HG03097 (cell line): Measurements from ENCODE around the gene SV2A.

Experiments used
- ATAC-seq: cut with Tn5 transposase; IDR thresholded peaks from one replicate; pipeline ENCODE4 v1.9.1; 2021; ENCODE audit not compliant: unreplicated experiment, low FRiP score

Gene SV2A

GRCh38 chr1:149929856-149930255 is 12.2 kb upstream of the SV2A start:
- ATAC-seq, result no peak

GRCh38 chr1:149928401-149928724 is 10.7 kb upstream of the SV2A start:
- no peak for ATAC-seq

- ATAC-seq, result peak; percentile 77
Observed at GRCh38 chr1:149927563-149928400, 10.1 kb upstream of the SV2A start, which contains the start of gene SF3B4. SF3B4 (minus strand) TSS chr1:149927803; CDS start chr1:149927759, 44 bp downstream.

DNA sequence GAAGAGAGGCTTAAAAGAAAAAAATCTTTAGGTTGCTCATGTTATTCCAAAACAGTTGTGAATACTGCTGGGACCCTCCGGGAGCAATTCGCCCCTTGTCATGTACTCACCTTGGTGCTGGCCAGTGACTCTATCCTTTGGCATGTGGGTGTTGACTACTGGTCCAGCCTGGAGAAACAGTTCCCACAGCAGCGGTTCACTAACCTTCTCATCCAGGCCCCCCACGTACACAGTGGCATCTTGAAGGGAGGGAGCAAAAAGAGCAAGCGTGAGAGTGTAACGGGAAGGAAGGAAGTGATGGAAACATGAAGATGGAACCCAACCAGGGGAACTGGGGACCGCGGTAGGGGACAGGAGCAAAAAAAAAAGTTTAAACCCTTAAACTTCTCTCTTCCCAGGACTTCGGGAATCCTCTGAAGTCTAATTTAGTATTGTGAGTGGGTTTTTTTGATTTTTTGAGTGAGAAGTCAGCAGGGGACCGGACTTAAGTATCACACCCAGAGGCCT is 9.5 kb upstream of the SV2A start:
- peak; percentile 4 for ATAC-seq

DNA sequence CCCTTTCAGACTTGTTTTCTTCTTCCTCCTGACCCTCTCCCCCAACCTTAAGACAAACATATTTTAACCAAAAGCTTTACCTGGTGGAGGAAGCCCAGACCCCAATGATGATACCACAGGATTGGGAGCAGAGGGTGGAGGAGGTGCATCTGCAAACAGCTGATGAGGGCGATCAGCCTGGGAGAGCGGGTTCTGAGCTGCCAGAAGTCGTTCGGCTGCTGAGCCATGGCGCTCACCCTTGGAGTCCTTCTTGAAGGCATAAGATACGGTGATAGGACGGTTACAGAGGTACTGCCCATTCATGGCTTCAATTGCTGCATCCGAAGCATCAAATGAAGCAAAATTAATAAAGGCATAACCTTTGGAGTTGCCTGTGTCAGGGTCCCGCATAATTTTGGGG is 8.7 kb upstream of the SV2A start:
- no peak for ATAC-seq

GRCh38 chr1:149925751-149926150 is 8.1 kb upstream of the SV2A start:
- ATAC-seq, result no peak

DNA sequence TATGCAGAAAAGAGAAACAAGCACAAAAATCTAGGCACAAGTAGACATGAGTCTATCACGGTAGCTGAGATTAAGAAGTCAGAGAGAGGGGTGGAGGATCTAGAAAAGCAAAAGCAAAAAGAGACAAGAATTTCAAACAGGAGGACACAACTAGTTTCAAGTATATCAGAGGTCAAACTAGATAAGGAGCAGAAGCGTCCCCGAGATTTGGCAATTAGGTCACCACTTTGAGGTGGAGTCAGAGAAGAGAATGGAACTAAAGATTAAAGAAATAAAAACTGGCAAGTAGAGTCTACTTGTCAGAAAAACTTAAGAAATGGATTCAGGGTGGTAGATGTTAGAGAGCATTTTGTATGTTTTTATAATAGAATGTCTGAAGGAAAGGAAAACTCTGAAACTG is 7.7 kb upstream of the SV2A start:
- no peak for ATAC-seq

- ATAC-seq, result no peak
Observed at GRCh38 chr1:149923626-149924025, 6.0 kb upstream of the SV2A start.

DNA sequence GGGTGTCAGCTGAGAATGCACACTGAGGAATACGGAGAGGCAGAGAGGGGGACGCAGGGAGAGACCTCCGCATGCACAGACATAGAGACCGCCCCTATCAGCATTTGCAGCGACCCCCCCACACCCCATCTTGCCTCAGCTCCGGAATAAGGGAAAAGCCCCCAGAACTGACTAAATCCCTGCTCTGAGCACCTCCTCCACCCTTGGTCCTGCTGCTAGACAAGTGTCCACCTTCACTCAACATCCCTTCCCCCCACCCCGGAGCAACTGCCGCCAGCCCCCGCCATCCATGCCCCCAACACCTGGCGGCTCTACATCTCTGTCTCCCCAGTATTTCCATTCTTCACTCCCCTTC is 769 bp downstream of the SV2A start:
- no peak for ATAC-seq

GRCh38 chr1:149916193-149916897 is 1.3 kb downstream of the SV2A start:
- ATAC-seq, result no peak

GRCh38 chr1:149915429-149916192 is 2.0 kb downstream of the SV2A start:
- ATAC-seq, result no peak

- no peak for ATAC-seq
Observed at GRCh38 chr1:149914545-149914944, 3.1 kb downstream of the SV2A start.

- no peak for ATAC-seq
Observed at GRCh38 chr1:149906570-149907075, 11.0 kb downstream of the SV2A start.

- no peak for ATAC-seq
Observed at GRCh38 chr1:149903836-149904491, 13.7 kb downstream of the SV2A start.

DNA sequence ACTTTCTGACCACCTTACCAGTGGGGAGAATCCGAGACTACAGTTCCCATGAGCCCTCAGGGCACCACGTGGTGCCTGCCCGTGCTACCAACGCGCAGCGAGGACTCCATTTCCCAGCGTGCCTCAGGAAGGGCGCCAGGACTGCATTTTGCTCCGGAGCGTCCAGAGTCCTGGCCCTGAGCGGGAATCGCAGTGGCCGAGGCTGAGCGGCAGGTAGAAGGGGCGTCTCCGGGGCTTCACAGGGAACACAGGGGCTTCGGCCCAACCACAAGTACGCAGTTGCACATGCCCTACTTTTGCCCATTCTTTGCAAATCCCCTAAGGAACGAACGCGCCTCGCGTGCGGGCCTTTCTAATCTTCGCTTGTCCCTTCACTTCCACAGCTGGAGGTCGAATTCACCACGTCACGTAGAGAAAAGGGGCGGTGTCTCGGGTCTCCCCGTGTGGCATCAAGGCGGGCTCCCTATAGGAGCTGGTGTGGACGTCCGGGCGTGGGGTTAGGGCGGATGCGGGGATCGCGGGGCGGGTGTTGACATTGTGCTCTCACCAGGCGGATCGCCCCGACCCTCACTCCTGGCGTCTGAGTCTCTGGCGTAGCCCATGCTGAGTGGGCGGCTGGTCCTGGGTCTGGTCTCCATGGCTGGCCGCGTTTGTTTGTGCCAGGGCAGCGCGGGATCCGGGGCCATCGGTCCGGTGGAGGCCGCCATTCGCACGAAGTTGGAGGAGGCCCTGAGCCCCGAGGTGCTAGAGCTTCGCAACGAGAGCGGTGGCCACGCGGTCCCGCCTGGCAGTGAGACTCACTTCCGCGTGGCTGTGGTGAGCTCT is 18.0 kb downstream of the SV2A start, which contains the start of gene BOLA1:
Gene BOLA1 (plus strand): TSS at position 109 of the 825 bp plus-strand sequence. CDS start 492 bp downstream, at position 601.
- ATAC-seq, result peak; percentile 93

GRCh38 chr1:149896575-149896974 is 21.1 kb downstream of the SV2A start:
- no peak for ATAC-seq

GRCh38 chr1:149888999-149889289 is 28.7 kb downstream of the SV2A start:
- no peak for ATAC-seq

DNA sequence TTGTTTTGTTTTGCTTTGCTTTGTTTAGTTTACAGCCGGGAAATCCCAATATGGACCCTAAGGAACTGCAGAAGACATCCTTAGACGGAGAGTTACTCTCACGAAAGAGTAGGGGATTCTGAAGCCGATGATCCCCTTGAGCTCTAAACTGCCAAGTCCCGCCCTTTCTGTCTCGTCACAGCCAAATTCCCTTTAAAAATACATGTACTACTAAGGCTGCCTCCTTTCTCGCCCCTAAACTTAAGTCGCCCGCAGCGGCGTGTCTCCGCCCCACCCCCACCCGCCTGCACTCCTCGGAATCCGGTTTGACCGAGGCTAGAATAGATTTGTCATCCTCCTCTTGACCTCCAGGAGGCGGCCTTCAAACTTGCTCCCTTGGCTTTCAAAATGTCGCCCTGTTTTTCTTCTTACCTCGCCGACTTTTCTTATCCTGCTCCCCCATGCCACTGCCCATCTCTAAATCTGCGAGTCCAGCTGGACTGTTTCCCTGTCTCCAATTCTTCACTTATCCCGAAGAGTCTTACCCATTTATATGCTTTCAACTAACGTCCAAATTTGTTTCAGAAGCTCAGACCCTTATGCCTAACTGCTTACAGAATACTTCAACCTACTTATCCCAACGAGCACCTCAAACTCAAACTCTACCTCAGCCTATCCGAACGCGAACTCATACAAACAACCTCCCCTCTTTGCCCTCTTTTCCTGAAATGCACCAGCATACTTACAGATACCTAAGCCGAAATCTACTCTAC is 29.2 kb downstream of the SV2A start:
- ATAC-seq, result no peak
